Subcutaneous abdominal adipose tissue (tissue), 5 donors: Measurements from ENCODE around the gene ZNRD2.
A peak's percentile ranks its signal among the peaks of the same experiment; 100 is the strongest.

ENCODE experiments used
- H3K27ac ChIP-seq: one replicate; pipeline ENCODE4 v1.7.0; 2013; ENCODE audit warnings: low read depth, mild to moderate bottlenecking, inconsistent platforms, low read length, moderate library complexity
- H3K27me3 ChIP-seq, 5 donors: one replicate each; pipeline ENCODE4 v1.7.0; 2013; ENCODE audit warnings: low read length in 5 of 5, inconsistent platforms in 1 of 5; ENCODE audit not compliant: control insufficient read depth in 5 of 5, insufficient read depth in 4 of 5
- H3K36me3 ChIP-seq, 5 donors: one replicate each; pipeline ENCODE4 v1.7.0; 2013; ENCODE audit warnings: low read length in 5 of 5; ENCODE audit not compliant: control insufficient read depth in 5 of 5, insufficient read depth in 5 of 5
- H3K4me1 ChIP-seq, 5 donors: one replicate each; pipeline ENCODE4 v1.7.0; 2013; ENCODE audit warnings: low read length in 5 of 5, mild to moderate bottlenecking in 3 of 5, moderate library complexity in 1 of 5; ENCODE audit not compliant: control insufficient read depth in 5 of 5, insufficient read depth in 5 of 5
- H3K4me3 ChIP-seq, 5 donors: one replicate each; pipeline ENCODE4 v1.7.0; 2013; ENCODE audit warnings: low read length in 5 of 5, low read depth in 1 of 5
- H3K9ac ChIP-seq, 5 donors: one replicate each; pipeline ENCODE4 v1.7.0; 2013; ENCODE audit warnings: low read length in 5 of 5, mild to moderate bottlenecking in 4 of 5, moderate library complexity in 3 of 5
- H3K9me3 ChIP-seq, 5 donors: one replicate each; pipeline ENCODE4 v1.7.0; 2013; ENCODE audit warnings: low read length in 5 of 5; ENCODE audit not compliant: control insufficient read depth in 5 of 5
- donor health status: healthy.
- donor health status: healthy.
- donor health status: healthy.
- donor health status: healthy.
- donor health status: healthy.

ZNRD2 gene

GRCh38 chr11:65578667-65579066, 8.4 kb downstream of the ZNRD2 start:
- no peak overlapping the region for H3K9ac ChIP-seq
- no peaks in the 10 kb centered on the region for H3K9me3 ChIP-seq
- peaks cover 0 to 44% (median 30%) of the 10 kb centered on the region in 5 donors for H3K36me3 ChIP-seq
- no peak overlapping the region for H3K27ac ChIP-seq
- no peaks in the 10 kb centered on the region for H3K27me3 ChIP-seq
- H3K4me3 ChIP-seq, result no peak overlapping the region
- peaks cover 5 to 46% (median 41%) of the 10 kb centered on the region in 5 donors for H3K4me1 ChIP-seq

- no peak overlapping the region for H3K4me3 ChIP-seq
- no peaks in the 10 kb centered on the region for H3K9me3 ChIP-seq
- H3K4me1 ChIP-seq, result peaks cover 5 to 42% (median 38%) of the 10 kb centered on the region in 5 donors
- no peak overlapping the region for H3K9ac ChIP-seq
- no peaks in the 10 kb centered on the region for H3K27me3 ChIP-seq
- H3K36me3 ChIP-seq, result peaks cover 0 to 51% (median 36%) of the 10 kb centered on the region in 5 donors
- no peak overlapping the region for H3K27ac ChIP-seq
Measured at GRCh38 chr11:65579291-65579690, 9.0 kb downstream of the ZNRD2 start.

GRCh38 chr11:65580031-65580692, 9.9 kb downstream of the ZNRD2 start:
- H3K36me3 ChIP-seq, result peaks cover 0 to 57% (median 41%) of the 10 kb centered on the region in 5 donors
- H3K27ac ChIP-seq, result no peak overlapping the region
- H3K4me1 ChIP-seq, result peaks cover 3 to 33% (median 31%) of the 10 kb centered on the region in 5 donors
- no peak overlapping the region for H3K9ac ChIP-seq
- H3K27me3 ChIP-seq, result no peaks in the 10 kb centered on the region
- H3K4me3 ChIP-seq, result no peak overlapping the region
- no peaks in the 10 kb centered on the region for H3K9me3 ChIP-seq

GRCh38 chr11:65580756-65581155, 10.5 kb downstream of the ZNRD2 start:
- no peak overlapping the region for H3K4me3 ChIP-seq
- no peak overlapping the region for H3K27ac ChIP-seq
- no peaks in the 10 kb centered on the region for H3K27me3 ChIP-seq
- H3K9ac ChIP-seq, result peak overlapping the region in 1 of 5 donors; percentile 29
- H3K9me3 ChIP-seq, result no peaks in the 10 kb centered on the region
- H3K36me3 ChIP-seq, result peaks cover 0 to 62% (median 45%) of the 10 kb centered on the region in 5 donors
- H3K4me1 ChIP-seq, result peaks cover 3 to 29% (median 26%) of the 10 kb centered on the region in 5 donors

GRCh38 chr11:65581928-65582327, 11.7 kb downstream of the ZNRD2 start:
- Histone ChIP-seq H3K27me3 (no peaks in the 10 kb centered on the region), H3K9me3 (no peaks in the 10 kb centered on the region), H3K4me1 (peaks cover 3 to 33% (median 28%) of the 10 kb centered on the region in 5 donors), H3K36me3 (peaks cover 0 to 67% (median 54%) of the 10 kb centered on the region in 5 donors), H3K27ac (no peak overlapping the region), H3K4me3 (no peak overlapping the region), H3K9ac (no peak overlapping the region)

- H3K36me3 ChIP-seq, result peaks cover 0 to 62% (median 55%) of the 10 kb centered on the region in 5 donors
- no peaks in the 10 kb centered on the region for H3K9me3 ChIP-seq
- no peak overlapping the region for H3K27ac ChIP-seq
- H3K9ac ChIP-seq, result no peak overlapping the region
- peaks cover 5 to 33% (median 27%) of the 10 kb centered on the region in 5 donors for H3K4me1 ChIP-seq
- no peak overlapping the region for H3K4me3 ChIP-seq
- no peaks in the 10 kb centered on the region for H3K27me3 ChIP-seq
Measured at GRCh38 chr11:65583589-65583988, 13.3 kb downstream of the ZNRD2 start.

GRCh38 chr11:65584106-65584505, 13.8 kb downstream of the ZNRD2 start:
- Histone ChIP-seq H3K9me3 (no peaks in the 10 kb centered on the region), H3K36me3 (peaks cover 0 to 62% (median 51%) of the 10 kb centered on the region in 5 donors), H3K4me1 (peaks cover 5 to 34% (median 29%) of the 10 kb centered on the region in 5 donors), H3K4me3 (no peak overlapping the region), H3K27ac (no peak overlapping the region), H3K9ac (no peak overlapping the region), H3K27me3 (no peaks in the 10 kb centered on the region)

GRCh38 chr11:65584723-65585171, 14.5 kb downstream of the ZNRD2 start:
- H3K9ac ChIP-seq, result no peak overlapping the region
- H3K9me3 ChIP-seq, result no peaks in the 10 kb centered on the region
- no peaks in the 10 kb centered on the region for H3K27me3 ChIP-seq
- peaks cover 5 to 34% (median 29%) of the 10 kb centered on the region in 5 donors for H3K4me1 ChIP-seq
- peaks cover 0 to 56% (median 46%) of the 10 kb centered on the region in 5 donors for H3K36me3 ChIP-seq
- no peak overlapping the region for H3K27ac ChIP-seq
- H3K4me3 ChIP-seq, result no peak overlapping the region

- H3K4me1 ChIP-seq, result peaks cover 5 to 41% (median 29%) of the 10 kb centered on the region in 5 donors
- no peak overlapping the region for H3K4me3 ChIP-seq
- H3K36me3 ChIP-seq, result peaks cover 0 to 56% (median 45%) of the 10 kb centered on the region in 5 donors
- no peak overlapping the region for H3K27ac ChIP-seq
- H3K9ac ChIP-seq, result no peak overlapping the region
- H3K9me3 ChIP-seq, result no peaks in the 10 kb centered on the region
- H3K27me3 ChIP-seq, result no peaks in the 10 kb centered on the region
Measured at GRCh38 chr11:65585396-65586246, 15.3 kb downstream of the ZNRD2 start.

- Histone ChIP-seq H3K9ac (no peak overlapping the region), H3K9me3 (no peaks in the 10 kb centered on the region), H3K36me3 (peaks cover 0 to 52% (median 39%) of the 10 kb centered on the region in 5 donors)
Measured at GRCh38 chr11:65586247-65586630, 16.0 kb downstream of the ZNRD2 start.

More at GRCh38 chr11:65586247-65586630, 16.0 kb downstream of the ZNRD2 start:
- H3K4me1 ChIP-seq, result peaks cover 5 to 41% (median 29%) of the 10 kb centered on the region in 5 donors
- no peak overlapping the region for H3K4me3 ChIP-seq
- H3K27ac ChIP-seq, result no peak overlapping the region
- no peaks in the 10 kb centered on the region for H3K27me3 ChIP-seq
